K562 (cell line): ENCODE measurements around the gene EXOC2. TPM values are rescaled to one million over a fixed set of nuclear protein-coding genes. Genes with fewer than 3 reads are reported as not detected.

ENCODE experiments used
- ARID1B ChIP-seq: fragments of 450-650 bp; IDR thresholded peaks from 2 replicates; pipeline ENCODE4 v1.6.1; 2016; ENCODE audit warnings: antibody characterized with exemption, mild to moderate bottlenecking, inconsistent platforms
- ARID3A ChIP-seq: IDR thresholded peaks from 2 replicates; pipeline ENCODE4 v1.6.1; 2012; ENCODE audit warnings: low read depth, low read length, improper control_type of control experiment, borderline replicate concordance
- BACH1 ChIP-seq: fragments of 200-800 bp; sonication (Bioruptor generic); IDR thresholded peaks from 2 replicates; pipeline ENCODE4 v1.6.1; 2016; ENCODE audit warnings: missing genetic modification characterization, missing compliant biosample characterization
- CBX1 ChIP-seq: sonication (generic); IDR thresholded peaks from 2 replicates; pipeline ENCODE4 v1.6.1; 2016; ENCODE audit warnings: antibody characterized with exemption, low read depth, mild to moderate bottlenecking
- EHMT2 ChIP-seq: fragments of 450-650 bp; IDR thresholded peaks from 2 replicates; pipeline ENCODE4 v1.6.1; 2018; ENCODE audit warnings: antibody characterized with exemption
- EP300 ChIP-seq: IDR thresholded peaks from 2 replicates; pipeline ENCODE4 v1.6.1; 2012; ENCODE audit warnings: low read length, improper control_type of control experiment
- FOXJ3 ChIP-seq: sonication (generic); formaldehyde crosslinking; IDR thresholded peaks from 2 replicates; pipeline ENCODE4 v1.4.0; 2020; ENCODE audit warnings: mild to moderate bottlenecking, missing genetic modification reagents
- HDGF ChIP-seq: fragments of 450-650 bp; IDR thresholded peaks from 2 replicates; pipeline ENCODE4 v1.6.1; 2016
- NFE2L1 ChIP-seq: fragments of 450-650 bp; IDR thresholded peaks from 2 replicates; pipeline ENCODE4 v1.6.1; 2016; ENCODE audit warnings: missing genetic modification characterization, low read depth, mild to moderate bottlenecking, missing compliant biosample characterization, moderate library complexity, borderline replicate concordance
- PTRF ChIP-seq: fragments of 450-650 bp; IDR thresholded peaks from 2 replicates; pipeline ENCODE4 v1.6.1; 2016; ENCODE audit warnings: mild to moderate bottlenecking, missing genetic modification characterization, missing compliant biosample characterization
- RB1 ChIP-seq: fragments of 450-650 bp; IDR thresholded peaks from 2 replicates; pipeline ENCODE4 v1.6.1; 2017; ENCODE audit warnings: low read depth, mild to moderate bottlenecking
- THAP12 ChIP-seq: fragments of 250-450 bp; sonication (Bioruptor Pico); IDR thresholded peaks from 2 replicates; pipeline ENCODE4 v1.9.0; 2021; ENCODE audit warnings: mild to moderate bottlenecking, inconsistent platforms
- ZKSCAN3 ChIP-seq: fragments of 250-450 bp; sonication (Bioruptor Pico); IDR thresholded peaks from 2 replicates; pipeline ENCODE4 v1.4.0; 2020
- ZNF263 ChIP-seq: sonication (generic); formaldehyde crosslinking; IDR thresholded peaks from 2 replicates; pipeline ENCODE4 v1.8.0; 2022; ENCODE audit warnings: mild to moderate bottlenecking, missing genetic modification reagents, borderline replicate concordance
- ZNF444 ChIP-seq: fragments of 250-450 bp; sonication (Bioruptor Pico); IDR thresholded peaks from 2 replicates; pipeline ENCODE4 v1.4.0; 2020; ENCODE audit warnings: mild to moderate bottlenecking, moderate library complexity
- polyA plus RNA-seq, 8 experiments: library from polyadenylated mRNA; depleted of rRNA in 4 of 8; stranded (reverse) in 5 of 8; unstranded in 3 of 8; fragments of >200 nt; fragmentation: Nextera tagmentation in 2 of 8; fragmentation: Illumina TruSeq in 1 of 8; extraction: Ambion mirVana in 2 of 8; extraction: Trizol in 1 of 8; gene quantifications; 2 replicates each; pipeline versions ENCODE4 v1.2.1 to v1.2.3, GENCODE V29; 2011 to 2014; ENCODE audit warnings: inconsistent platforms in 1 of 8, missing spikeins in 1 of 8
- total RNA-seq, 7 experiments: library from RNA; depleted of rRNA in 6 of 7; stranded (reverse); fragments of >200 nt in 6 of 7; fragmentation: Illumina TruSeq in 2 of 7; extraction: Trizol in 2 of 7; gene quantifications; 2 replicates each; pipeline versions ENCODE4 v1.2.1 to v1.2.3, GENCODE V29; 2011 to 2021; ENCODE audit warnings: low replicate concordance in 1 of 7
- TF ChIP-seq, protein P1 (sequence below): sonication (generic); formaldehyde crosslinking; IDR thresholded peaks from 2 replicates; pipeline ENCODE4 v1.8.0; 2022; ENCODE audit warnings: mild to moderate bottlenecking, missing genetic modification reagents
- TF ChIP-seq, protein P2 (sequence below): sonication (generic); formaldehyde crosslinking; IDR thresholded peaks from 2 replicates; pipeline ENCODE4 v1.8.1; 2023; ENCODE audit warnings: missing genetic modification reagents, mild to moderate bottlenecking, borderline replicate concordance

EXOC2 gene
- total and polyA plus RNA-seq, 9 of the 15 experiments (the other 6 are each of a cell fraction or from before 2014, with no cell fraction given), result 12.2 to 30.2 (median 24.2) TPM

- TF ChIP-seq, protein P1, sequence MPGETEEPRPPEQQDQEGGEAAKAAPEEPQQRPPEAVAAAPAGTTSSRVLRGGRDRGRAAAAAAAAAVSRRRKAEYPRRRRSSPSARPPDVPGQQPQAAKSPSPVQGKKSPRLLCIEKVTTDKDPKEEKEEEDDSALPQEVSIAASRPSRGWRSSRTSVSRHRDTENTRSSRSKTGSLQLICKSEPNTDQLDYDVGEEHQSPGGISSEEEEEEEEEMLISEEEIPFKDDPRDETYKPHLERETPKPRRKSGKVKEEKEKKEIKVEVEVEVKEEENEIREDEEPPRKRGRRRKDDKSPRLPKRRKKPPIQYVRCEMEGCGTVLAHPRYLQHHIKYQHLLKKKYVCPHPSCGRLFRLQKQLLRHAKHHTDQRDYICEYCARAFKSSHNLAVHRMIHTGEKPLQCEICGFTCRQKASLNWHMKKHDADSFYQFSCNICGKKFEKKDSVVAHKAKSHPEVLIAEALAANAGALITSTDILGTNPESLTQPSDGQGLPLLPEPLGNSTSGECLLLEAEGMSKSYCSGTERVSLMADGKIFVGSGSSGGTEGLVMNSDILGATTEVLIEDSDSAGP (CRISPR knock-in tag), result 0 out of 2 replicates have a peak, but pooled peaks have one; percentile 38
- TF ChIP-seq HDGF, result 0 out of 2 replicates have a peak, but pooled peaks have one; percentile 27
- no peak for TF ChIP-seq FOXJ3 (CRISPR knock-in tag)
- peak; percentile 28; the same call in 1 of the 2 replicates for TF ChIP-seq EP300
- peak; percentile 80; the same call in 1 of the 2 replicates for TF ChIP-seq THAP12
- TF ChIP-seq RB1, result peak; percentile 95
- TF ChIP-seq ZKSCAN3, result no peak
- no peak for TF ChIP-seq NFE2L1
- TF ChIP-seq, protein P2, sequence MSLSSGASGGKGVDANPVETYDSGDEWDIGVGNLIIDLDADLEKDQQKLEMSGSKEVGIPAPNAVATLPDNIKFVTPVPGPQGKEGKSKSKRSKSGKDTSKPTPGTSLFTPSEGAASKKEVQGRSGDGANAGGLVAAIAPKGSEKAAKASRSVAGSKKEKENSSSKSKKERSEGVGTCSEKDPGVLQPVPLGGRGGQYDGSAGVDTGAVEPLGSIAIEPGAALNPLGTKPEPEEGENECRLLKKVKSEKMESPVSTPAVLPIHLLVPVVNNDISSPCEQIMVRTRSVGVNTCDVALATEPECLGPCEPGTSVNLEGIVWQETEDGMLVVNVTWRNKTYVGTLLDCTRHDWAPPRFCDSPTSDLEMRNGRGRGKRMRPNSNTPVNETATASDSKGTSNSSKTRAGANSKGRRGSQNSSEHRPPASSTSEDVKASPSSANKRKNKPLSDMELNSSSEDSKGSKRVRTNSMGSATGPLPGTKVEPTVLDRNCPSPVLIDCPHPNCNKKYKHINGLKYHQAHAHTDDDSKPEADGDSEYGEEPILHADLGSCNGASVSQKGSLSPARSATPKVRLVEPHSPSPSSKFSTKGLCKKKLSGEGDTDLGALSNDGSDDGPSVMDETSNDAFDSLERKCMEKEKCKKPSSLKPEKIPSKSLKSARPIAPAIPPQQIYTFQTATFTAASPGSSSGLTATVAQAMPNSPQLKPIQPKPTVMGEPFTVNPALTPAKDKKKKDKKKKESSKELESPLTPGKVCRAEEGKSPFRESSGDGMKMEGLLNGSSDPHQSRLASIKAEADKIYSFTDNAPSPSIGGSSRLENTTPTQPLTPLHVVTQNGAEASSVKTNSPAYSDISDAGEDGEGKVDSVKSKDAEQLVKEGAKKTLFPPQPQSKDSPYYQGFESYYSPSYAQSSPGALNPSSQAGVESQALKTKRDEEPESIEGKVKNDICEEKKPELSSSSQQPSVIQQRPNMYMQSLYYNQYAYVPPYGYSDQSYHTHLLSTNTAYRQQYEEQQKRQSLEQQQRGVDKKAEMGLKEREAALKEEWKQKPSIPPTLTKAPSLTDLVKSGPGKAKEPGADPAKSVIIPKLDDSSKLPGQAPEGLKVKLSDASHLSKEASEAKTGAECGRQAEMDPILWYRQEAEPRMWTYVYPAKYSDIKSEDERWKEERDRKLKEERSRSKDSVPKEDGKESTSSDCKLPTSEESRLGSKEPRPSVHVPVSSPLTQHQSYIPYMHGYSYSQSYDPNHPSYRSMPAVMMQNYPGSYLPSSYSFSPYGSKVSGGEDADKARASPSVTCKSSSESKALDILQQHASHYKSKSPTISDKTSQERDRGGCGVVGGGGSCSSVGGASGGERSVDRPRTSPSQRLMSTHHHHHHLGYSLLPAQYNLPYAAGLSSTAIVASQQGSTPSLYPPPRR (CRISPR knock-in tag), result 0 out of 2 replicates have a peak, but pooled peaks have one; percentile 41
- peak; percentile 69; the same call in 1 of the 2 replicates for TF ChIP-seq CBX1
- TF ChIP-seq BACH1, result no peak
- peak; percentile 37; the same call in 1 of the 2 replicates for TF ChIP-seq EHMT2
- TF ChIP-seq PTRF, result no peak
- no peak for TF ChIP-seq ZNF263 (CRISPR knock-in tag)
- TF ChIP-seq ZNF444, result no peak
- 0 out of 2 replicates have a peak, but pooled peaks have one; percentile 54 for TF ChIP-seq ARID3A
- 0 out of 2 replicates have a peak, but pooled peaks have one; percentile 20 for TF ChIP-seq ARID1B
These were observed at the start of gene EXOC2 (continued) for GRCh38 chr6:692858-693722.
